ENCODE measurements around the gene WWOX. TPM values are rescaled to one million over a fixed set of nuclear protein-coding genes. Genes with fewer than 3 reads are reported as not detected.

The WWOX gene
- total RNA-seq, 4 donors from 2014 or later: 21.4 to 55.6 (median 33.2) TPM

GRCh38 chr16:79071424-79071823 lies 972.0 kb downstream of the WWOX start:
- TF ChIP-seq, protein P1, sequence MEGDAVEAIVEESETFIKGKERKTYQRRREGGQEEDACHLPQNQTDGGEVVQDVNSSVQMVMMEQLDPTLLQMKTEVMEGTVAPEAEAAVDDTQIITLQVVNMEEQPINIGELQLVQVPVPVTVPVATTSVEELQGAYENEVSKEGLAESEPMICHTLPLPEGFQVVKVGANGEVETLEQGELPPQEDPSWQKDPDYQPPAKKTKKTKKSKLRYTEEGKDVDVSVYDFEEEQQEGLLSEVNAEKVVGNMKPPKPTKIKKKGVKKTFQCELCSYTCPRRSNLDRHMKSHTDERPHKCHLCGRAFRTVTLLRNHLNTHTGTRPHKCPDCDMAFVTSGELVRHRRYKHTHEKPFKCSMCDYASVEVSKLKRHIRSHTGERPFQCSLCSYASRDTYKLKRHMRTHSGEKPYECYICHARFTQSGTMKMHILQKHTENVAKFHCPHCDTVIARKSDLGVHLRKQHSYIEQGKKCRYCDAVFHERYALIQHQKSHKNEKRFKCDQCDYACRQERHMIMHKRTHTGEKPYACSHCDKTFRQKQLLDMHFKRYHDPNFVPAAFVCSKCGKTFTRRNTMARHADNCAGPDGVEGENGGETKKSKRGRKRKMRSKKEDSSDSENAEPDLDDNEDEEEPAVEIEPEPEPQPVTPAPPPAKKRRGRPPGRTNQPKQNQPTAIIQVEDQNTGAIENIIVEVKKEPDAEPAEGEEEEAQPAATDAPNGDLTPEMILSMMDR (IDR thresholded peaks at IDR 0.05): no peak
- ATAC-seq (ENCODE audit: low FRiP score) (no peak), DNase-seq (ENCODE audit: low spot score) (no peak)

DNA sequence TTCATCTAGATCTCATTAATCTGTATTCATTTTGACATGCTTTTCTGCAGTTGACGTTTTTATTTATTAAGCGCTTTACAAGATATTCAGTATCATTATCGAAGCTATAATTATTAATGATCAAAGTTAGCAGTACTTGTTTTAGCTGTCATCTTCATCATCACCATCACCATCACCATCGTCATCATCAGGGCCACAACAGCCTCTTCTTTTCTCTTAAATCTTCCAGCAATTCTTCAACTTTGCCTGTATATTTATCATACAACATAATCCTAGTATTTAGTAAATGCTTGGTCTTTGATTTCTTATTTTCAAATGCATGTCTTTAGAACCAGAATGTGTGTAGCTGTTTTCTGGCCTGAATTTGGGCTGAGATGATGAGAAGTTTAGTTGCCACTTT lies 973.1 kb downstream of the WWOX start:
- ATAC-seq (ENCODE audit: low FRiP score): no peak
- TF ChIP-seq, protein P1 (IDR thresholded peaks at IDR 0.05): no peak
- DNase-seq (ENCODE audit: low spot score): no peak

GRCh38 chr16:79073566-79073965 lies 974.1 kb downstream of the WWOX start:
- ATAC-seq (ENCODE audit: low FRiP score): no peak
- TF ChIP-seq, protein P1 (IDR thresholded peaks at IDR 0.05): no peak
- DNase-seq (ENCODE audit: low spot score): no peak

DNA sequence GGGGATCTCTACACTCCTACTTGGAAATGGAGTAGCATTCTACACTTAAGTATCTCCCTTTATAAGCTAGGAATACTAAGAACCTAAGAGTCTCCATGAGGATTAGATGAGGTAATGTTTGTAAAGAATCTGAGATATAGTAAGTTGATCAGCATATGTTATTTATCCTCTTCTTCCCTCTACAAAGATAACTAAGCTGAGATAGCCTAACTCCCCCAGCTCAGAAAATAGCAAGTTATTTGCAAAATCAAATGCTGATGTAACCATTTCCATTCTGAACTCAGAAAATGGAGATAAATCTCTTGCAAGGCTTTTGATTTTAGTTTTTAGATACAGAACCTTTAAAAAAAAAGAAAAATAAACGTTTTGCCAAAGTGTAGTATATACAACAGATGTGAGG lies 975.1 kb downstream of the WWOX start:
- DNase-seq (ENCODE audit: low spot score): no peak
- no peak for ATAC-seq (ENCODE audit: low FRiP score)
- TF ChIP-seq, protein P1 (IDR thresholded peaks at IDR 0.05): no peak

- TF ChIP-seq, protein P1 (IDR thresholded peaks at IDR 0.05): no peak
- DNase-seq (ENCODE audit: low spot score) (no peak), ATAC-seq (ENCODE audit: low FRiP score) (no peak)
Observed at GRCh38 chr16:79074951-79075350, 975.5 kb downstream of the WWOX start.

- DNase-seq (ENCODE audit: low spot score) (no peak), ATAC-seq (ENCODE audit: low FRiP score) (no peak)
- TF ChIP-seq, protein P1 (IDR thresholded peaks at IDR 0.05): no peak
Observed at GRCh38 chr16:79076047-79076767, 976.8 kb downstream of the WWOX start.

GRCh38 chr16:79077346-79077745 lies 977.9 kb downstream of the WWOX start:
- no peak for ATAC-seq (ENCODE audit: low FRiP score)
- DNase-seq (ENCODE audit: low spot score): no peak
- TF ChIP-seq, protein P1 (IDR thresholded peaks at IDR 0.05): no peak
